SH-SY5Y (cell line): ENCODE data around the gene TCTA.

ENCODE experiments used
- GATA2 ChIP-seq: IDR thresholded peaks from 2 replicates; pipeline ENCODE4 v1.6.1; 2011; ENCODE audit warnings: mild to moderate bottlenecking, low read depth, low read length
- GATA3 ChIP-seq: IDR thresholded peaks from 2 replicates; pipeline ENCODE4 v1.6.1; 2011; ENCODE audit warnings: low read depth, mild to moderate bottlenecking, low read length, moderate library complexity

TCTA gene

GRCh38 chr3:49411968-49412631, at the start of gene TCTA, which contains the start of gene RHOA:
Gene TCTA (plus strand): TSS chr3:49412423. CDS start chr3:49412427, 4 bp downstream.
Gene RHOA (minus strand): TSS chr3:49411976. CDS start chr3:49375589, 36,387 bp downstream.
- TF ChIP-seq GATA2 (no peak), GATA3 (no peak)

DNA sequence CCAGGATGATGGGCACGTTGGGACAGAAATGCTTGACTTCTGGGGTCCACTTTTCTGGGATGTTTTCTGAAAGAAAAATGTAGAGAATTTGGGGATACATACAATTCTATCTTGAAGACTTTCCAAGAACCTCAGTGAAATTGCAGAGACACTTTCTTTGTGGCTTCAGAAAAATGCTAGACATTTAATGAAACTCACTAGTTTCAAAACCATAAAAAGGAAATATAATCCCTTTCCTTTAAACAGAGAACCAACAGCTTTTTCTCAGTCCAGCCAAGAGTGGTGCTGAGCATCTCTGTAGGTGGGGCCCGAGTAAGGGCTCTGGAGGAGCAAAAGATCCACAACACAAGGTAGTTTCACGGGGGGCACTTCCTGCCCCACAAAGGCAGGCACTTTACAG, 49.7 kb upstream of the TCTA start:
- TF ChIP-seq GATA2: no peak
- no peak for TF ChIP-seq GATA3

DNA sequence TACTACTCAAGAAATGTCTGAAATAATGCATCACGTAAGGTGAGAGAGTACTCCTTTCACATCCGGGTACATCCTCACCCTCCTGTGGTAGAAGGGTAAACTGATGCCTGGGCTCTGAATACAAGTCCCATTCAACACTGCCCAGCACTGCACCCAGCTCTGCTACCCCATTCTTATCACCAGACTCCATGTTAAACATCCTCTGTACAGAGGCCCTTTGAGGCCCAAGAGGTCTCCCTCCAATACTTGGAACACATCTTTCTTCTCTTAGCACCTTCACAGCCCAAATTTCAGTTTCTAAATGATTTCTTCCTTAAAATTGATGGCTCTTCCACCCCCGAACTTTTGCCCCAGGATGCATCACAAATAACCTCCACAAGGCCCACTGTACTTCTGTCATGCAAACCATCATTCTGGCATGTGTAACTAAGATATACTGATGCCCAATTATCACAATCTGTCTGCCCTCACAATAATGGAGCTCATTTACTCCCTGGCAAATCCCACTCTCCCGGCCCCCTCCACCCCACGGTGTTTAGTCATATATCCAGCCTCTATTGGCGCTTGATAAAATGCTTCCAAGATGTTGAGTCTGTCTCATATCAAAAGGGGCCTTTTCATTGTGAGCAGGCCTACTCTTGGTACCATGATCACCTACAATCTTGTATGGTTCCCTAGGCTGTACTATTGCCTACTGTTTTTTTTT, 41.5 kb upstream of the TCTA start:
- TF ChIP-seq GATA2 (no peak), GATA3 (no peak)

DNA sequence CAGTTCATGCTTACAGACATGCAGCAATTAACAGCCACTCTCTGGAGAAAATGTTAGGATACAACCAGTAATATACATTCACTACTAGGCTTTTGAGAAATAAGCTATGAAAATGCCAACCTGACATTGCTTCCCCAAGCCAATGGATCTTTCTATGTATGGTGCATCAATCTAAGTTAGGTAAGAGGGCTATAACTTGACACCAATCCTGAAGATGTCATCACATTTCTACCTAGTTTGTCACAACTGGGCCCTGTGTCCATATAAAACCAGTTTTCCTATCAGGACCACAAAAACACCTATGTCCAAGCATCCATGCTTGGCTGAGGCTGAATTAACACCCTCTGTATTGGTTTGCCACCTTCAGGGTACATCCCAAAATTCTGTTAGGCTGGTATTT, 40.3 kb upstream of the TCTA start:
- TF ChIP-seq GATA2 (no peak), GATA3 (no peak)

GRCh38 chr3:49377483-49377882, 34.7 kb upstream of the TCTA start:
- TF ChIP-seq GATA3 (no peak), GATA2 (no peak)

DNA sequence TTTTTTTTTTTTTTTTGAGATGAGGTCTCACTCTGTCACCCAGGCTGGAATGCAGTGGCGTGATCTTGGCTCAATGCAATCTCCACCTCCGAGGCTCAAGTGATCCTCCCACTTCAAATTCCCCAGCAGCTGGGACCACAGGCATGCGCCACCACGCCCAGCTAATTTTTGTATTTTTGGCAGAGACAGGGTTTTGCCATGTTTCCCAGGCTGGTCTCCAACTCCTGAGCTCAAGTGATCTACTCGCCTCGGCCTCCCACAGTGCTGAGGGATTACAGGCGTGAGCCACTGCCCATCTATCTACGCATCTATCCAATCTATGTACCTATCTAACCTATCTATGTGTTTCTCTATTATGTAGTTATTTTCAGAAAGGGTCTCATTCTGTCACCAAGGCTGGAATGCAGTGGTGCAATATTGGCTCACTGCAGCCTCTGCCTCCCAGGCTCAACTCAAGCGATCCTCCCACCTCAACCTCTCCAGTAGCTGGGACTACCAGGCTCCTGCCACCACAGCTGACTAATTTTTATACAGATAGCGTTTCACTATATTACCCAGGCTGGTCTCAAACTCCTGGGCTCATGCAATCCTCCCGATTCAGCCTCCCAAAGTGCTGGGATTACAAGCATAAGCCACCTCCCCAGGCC, 33.9 kb upstream of the TCTA start:
- TF ChIP-seq GATA3: no peak
- no peak for TF ChIP-seq GATA2

- TF ChIP-seq GATA2: no peak
- TF ChIP-seq GATA3: no peak
These were observed 28.8 kb upstream of the TCTA start for GRCh38 chr3:49383387-49383786.

GRCh38 chr3:49385617-49386016, 26.6 kb upstream of the TCTA start:
- TF ChIP-seq GATA3 (no peak), GATA2 (no peak)

GRCh38 chr3:49386056-49386756, 26.0 kb upstream of the TCTA start:
- TF ChIP-seq GATA2: no peak
- no peak for TF ChIP-seq GATA3

DNA sequence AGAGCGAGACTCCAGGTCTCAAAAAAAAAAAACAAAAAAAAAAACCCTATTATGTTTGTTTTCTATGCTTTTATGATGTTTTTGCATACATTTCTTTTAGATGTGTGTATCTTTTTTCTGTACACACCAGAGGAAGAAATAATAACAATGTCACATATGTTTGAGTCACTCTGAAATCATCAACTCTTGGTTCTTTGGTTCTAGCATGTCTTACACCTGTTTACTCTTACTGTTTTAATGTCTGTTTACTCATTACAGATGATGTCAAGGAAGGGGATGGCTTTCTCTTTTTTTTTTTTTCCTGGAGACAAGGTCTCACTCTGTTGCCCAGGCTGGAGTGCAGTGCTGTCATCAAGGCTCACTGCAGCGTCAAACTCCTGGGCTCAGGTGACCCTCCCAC, 24.5 kb upstream of the TCTA start:
- TF ChIP-seq GATA3 (no peak), GATA2 (no peak)

GRCh38 chr3:49388289-49388820, 23.9 kb upstream of the TCTA start:
- no peak for TF ChIP-seq GATA2

DNA sequence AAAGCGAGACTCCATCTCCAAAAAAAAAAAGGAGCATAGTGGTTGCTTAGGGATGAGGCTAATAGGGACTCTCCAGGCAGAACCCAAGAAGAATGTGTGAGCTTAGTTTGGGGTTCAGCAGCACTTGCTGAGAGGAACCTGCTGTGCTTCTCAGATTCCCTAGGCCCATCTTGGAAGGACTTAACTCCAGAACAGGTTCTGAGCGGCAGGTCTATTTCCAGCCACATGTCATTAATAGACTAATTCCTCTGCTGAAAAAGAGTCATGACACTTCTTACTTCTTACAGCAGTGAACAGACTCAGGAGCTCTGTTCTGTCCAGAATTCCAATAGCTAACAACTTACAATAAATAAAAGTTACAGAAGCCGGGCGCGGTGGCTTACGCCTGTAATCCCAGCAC, 22.9 kb upstream of the TCTA start:
- no peak for TF ChIP-seq GATA3
- no peak for TF ChIP-seq GATA2

DNA sequence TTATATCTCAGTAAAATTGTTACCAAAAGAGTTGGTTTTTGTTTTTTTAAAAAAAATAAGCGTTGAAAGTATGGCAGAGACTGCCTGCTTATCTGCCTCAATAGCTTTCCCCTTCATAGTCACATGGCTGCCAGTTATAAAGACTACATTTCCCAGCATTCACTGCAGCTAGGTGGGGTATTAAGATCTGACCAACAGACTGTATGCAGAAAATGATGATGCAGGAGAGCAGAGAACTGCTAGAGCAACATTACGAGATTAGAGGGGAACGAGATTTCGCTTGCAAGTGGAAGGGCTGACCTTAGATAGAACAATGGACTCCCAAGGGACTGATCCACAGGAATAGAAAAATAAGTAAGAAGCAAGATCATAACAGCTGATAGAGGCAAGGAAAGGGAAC, 14.8 kb upstream of the TCTA start:
- TF ChIP-seq GATA3: no peak
- TF ChIP-seq GATA2: no peak

GRCh38 chr3:49399461-49399860, 12.8 kb upstream of the TCTA start:
- TF ChIP-seq GATA3: no peak
- no peak for TF ChIP-seq GATA2

DNA sequence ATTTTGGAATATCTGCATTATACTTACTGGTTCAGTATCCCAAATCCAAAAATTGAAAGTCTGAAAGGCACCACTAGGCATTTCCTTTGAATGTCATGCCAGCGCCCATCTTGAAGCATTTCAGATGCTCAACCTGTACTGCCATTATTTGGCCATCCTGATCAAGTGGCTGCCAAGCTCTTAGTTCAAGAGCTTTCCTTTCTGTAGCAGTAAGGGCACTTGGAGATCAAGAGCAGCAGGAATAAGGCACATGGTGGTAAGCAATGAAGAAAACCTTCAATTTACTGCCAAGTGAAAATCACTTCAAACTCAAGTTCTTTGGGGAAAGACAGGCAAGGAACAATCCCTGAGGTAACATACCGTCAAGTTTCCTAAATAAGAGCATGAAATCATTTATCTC, 10.5 kb upstream of the TCTA start:
- TF ChIP-seq GATA2 (no peak), GATA3 (no peak)
